ENCODE measurements around the gene ZNF595.
"Not testable (repeated sequence)": the region's sequence is repeated elsewhere in the genome, so short reads cannot be mapped to it uniquely, and the experiment has no call there.

Gene ZNF595

DNA sequence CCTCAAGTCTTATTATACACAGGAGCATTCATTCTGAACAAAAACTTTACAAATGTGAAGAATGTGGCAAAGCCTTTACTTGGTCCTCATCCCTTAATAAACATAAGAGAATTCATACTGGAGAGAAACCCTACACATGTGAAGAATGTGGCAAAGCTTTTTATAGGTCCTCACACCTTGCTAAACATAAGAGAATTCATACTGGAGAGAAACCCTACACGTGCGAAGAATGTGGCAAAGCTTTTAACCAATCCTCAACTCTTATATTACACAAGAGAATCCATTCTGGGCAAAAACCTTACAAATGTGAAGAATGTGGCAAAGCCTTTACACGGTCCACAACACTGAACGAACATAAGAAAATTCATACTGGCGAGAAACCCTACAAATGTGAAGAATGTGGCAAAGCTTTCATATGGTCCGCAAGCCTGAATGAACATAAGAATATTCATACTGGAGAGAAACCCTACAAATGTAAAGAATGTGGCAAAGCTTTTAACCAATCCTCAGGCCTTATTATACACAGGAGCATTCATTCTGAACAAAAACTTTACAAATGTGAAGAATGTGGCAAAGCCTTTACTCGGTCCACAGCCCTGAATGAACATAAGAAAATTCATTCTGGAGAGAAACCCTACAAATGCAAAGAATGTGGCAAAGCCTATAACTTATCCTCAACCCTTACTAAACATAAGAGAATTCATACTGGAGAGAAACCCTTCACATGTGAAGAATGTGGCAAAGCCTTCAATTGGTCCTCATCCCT, 33.6 kb downstream of the ZNF595 start:
- DNase-seq (ENCODE audit: low spot score): peak; percentile 3

GRCh38 chr4:98386-98785, 45.3 kb downstream of the ZNF595 start:
- DNase-seq (ENCODE audit: low spot score): no peak

DNA sequence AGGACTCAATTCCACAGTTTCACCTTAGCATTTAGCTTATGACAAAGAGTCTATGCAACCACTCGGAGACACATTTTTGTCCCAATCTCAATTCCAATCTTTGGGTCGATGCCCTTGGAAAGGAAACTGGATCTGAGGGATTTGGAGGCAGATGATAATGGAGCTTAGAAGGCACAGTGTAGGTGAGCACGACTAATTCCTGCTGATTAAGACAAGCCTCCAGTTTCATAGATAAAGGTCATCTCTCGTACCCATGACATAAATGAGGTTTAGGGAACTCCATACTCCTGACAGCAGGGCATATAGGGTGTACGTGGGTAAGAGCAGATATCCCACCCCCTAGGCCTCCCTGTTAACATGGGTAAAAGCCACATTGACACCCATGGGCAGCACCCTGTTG, 46.7 kb downstream of the ZNF595 start:
- DNase-seq (ENCODE audit: low spot score): no peak

- DNase-seq (ENCODE audit: low spot score): no peak
Observed at GRCh38 chr4:107083-107443, 53.9 kb downstream of the ZNF595 start.

- DNase-seq (ENCODE audit: low spot score): no peak
Observed at GRCh38 chr4:107444-108429, 54.6 kb downstream of the ZNF595 start.

- no peak for DNase-seq (ENCODE audit: low spot score)
Observed at GRCh38 chr4:112771-113170, 59.6 kb downstream of the ZNF595 start.

DNA sequence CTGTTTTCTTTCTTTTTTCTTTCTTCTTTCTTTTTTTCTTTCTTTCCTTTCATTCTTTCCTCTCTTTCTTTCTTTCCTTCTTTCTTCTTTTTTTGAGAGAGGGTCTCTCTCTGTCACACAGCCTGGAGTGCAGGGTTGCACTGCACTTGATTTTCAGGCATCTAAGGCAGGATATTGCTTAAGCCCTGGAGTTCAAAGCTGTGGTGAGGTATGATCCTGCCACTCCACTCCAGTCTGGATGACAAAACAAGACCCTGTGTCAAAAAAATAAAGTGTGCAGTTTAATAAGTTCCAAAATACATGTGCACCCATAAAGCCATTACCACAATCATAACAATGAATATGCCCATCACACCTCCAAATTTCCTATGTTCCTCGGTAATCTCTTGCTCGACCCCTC, 60.6 kb downstream of the ZNF595 start:
- no peak for DNase-seq (ENCODE audit: low spot score)

DNA sequence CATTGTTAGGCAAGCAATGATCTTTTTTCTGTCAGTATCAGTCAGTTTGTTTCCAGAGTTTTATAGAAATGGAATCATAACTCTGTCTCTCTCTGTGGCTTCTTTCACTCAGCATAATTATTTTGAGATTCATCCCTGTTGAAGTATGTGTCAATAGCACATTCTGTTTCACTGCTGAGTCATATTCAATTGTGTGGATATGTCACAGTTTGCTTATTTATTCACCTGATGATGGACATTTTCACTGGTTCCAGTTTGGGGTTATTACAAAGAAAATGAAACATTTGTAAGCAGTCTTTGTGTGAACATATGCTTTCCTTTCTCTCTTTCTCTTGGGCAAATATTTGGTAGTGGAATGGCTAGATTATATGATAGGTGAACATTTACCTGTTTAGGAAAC, 61.0 kb downstream of the ZNF595 start:
- no peak for DNase-seq (ENCODE audit: low spot score)

DNA sequence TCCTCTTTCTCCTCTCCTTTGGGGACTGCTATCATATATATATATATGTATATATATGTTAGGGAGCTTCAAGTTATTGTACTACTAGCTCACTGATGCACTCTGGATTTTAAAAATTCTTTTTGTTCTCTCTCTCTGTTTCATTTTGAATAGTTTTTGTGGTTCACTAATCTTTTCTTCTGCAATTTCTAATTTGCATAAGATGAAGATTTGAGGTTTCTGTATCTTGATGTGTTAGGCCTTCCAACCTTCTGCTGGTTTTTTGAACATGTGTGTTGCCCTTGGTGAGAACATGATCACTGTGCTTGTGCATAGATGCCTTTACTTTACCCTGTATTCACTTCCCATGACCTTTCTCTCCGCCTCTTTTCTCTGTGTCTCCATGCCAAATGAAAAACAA, 63.4 kb downstream of the ZNF595 start:
- no peak for DNase-seq (ENCODE audit: low spot score)

GRCh38 chr4:120616-121015, 67.5 kb downstream of the ZNF595 start:
- no peak for DNase-seq (ENCODE audit: low spot score)

DNA sequence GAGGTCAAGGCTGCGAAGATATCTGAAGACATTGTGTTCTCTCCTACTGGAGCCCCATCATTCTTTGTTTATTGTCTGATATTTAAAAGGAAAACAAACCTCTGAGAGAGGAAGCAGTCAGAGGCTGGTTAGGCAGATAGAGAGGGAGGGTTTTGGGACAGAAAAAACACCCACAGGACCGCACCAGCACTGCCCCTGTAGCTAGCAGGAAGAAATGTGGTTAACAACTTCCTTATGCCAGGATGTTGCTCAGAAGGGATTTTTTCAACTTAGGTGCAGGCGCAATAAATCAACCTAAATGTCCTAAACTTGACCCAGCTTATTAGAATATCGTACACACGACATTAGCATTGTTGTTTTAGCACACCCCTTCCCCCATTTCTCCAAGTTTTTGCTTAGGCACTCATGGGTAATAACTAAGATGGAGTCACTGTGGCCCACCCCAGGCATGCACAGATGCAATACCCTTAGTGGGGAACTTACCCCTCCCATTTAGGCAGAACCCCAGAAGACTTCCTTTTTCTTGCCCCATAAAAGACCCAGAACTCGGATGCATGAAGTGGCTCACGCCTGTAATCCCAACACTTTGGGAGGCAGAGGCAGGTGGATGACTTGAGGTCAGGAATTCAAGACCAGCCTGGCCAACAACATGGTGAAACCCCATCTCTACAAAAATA, 68.4 kb downstream of the ZNF595 start:
- no peak for DNase-seq (ENCODE audit: low spot score)

- DNase-seq (ENCODE audit: low spot score): not testable (repeated sequence)
Observed at GRCh38 chr4:123922-124274, 70.8 kb downstream of the ZNF595 start.

- peak; percentile 99 for DNase-seq (ENCODE audit: low spot score)
Observed at GRCh38 chr4:124275-125081, 71.4 kb downstream of the ZNF595 start, which contains the start of gene ZNF718. Gene ZNF718 (plus strand): TSS chr4:124501. CDS start chr4:124671, 170 bp downstream.

DNA sequence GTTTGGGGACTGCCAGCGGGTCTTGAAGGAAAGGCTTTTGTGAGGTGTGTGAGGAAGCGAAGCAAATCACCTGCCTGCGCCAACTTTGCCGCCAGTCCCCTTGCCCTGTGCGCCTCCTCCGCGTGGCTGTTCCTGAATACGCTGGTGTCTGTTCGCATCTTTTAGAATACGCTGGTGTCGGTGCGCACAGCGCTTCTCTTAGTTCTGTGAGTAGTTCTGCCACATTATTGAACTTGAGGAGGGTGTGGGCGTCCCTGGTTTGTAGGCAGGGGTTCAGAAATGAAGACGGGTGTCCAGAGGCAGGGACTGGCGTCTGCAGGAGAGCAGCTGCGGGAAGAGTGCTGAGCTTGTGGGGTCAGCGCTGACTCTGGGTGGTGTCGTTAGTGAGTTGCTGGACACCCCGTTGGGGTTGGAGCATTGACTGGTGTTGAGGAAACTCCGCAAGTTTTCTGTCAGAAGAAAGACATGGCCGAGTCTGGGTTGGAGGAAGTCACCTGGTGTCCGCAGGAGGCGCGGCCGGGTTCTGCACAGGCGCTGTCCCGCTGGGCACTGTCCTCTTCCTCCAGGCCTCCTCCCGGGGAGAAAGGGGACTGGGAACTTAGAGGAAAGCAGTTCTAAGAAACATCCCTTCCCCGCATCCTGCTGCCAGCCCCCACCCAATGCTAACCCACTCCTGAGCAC, 72.1 kb downstream of the ZNF595 start:
- DNase-seq (ENCODE audit: low spot score): no peak

- peak; percentile 7 for DNase-seq (ENCODE audit: low spot score)
Observed at GRCh38 chr4:125833-126232, 72.7 kb downstream of the ZNF595 start.

DNA sequence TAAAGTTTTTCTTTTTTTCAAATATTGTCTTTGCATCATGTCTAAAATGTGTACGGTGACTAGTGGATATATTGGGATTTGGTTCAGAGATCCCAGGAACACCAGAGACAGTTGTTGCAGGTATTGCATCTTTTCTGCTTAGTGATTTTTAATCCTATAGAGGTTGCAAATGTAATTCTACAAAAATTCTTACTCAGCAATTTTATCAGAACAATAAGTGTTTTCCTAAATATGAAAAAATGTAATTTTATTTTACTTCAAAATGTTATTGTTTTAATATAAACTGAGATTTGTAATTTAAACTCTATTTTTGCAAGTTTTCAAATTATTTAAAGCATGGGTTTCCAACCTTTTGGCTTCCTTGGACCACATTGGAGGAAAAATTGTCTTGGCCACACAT, 79.4 kb downstream of the ZNF595 start:
- no peak for DNase-seq (ENCODE audit: low spot score)
